Type B pancreatic cell (in vitro differentiated cells): ENCODE measurements around the gene KNDC1. TPM values are rescaled to one million over a fixed set of nuclear protein-coding genes. Genes with fewer than 3 reads are reported as not detected.
A peak's percentile ranks its signal among the peaks of the same experiment; 100 is the strongest.

Experiments used
- DNase-seq: peaks from one replicate; pipeline ENCODE4 v3.0.0; 2021; ENCODE audit warnings: mixed read lengths; ENCODE audit not compliant: unreplicated experiment; ENCODE audit errors: extremely low spot score
- H3K27ac Mint-ChIP-seq: 2 replicates; pipeline ENCODE4 v1.8.0; 2021; ENCODE audit warnings: mild to moderate bottlenecking, mixed read lengths
- H3K27me3 Mint-ChIP-seq: 2 replicates; pipeline ENCODE4 v1.8.0; 2021; ENCODE audit warnings: mixed read lengths
- H3K36me3 Mint-ChIP-seq: 2 replicates; pipeline ENCODE4 v1.8.0; 2021; ENCODE audit warnings: mixed read lengths
- H3K4me1 Mint-ChIP-seq: one replicate; pipeline ENCODE4 v1.8.0; 2021; ENCODE audit warnings: mixed read lengths; ENCODE audit not compliant: unreplicated experiment
- H3K4me3 Mint-ChIP-seq: 2 replicates; pipeline ENCODE4 v1.8.0; 2021; ENCODE audit warnings: mild to moderate bottlenecking, mixed read lengths
- H3K9me3 Mint-ChIP-seq: 2 replicates; pipeline ENCODE4 v1.8.0; 2021; ENCODE audit warnings: mixed read lengths
- CTCF ChIP-seq: fragments of 200-600 bp; sonication (generic); conservative IDR thresholded peaks from 2 replicates; pipeline ENCODE4 v1.5.0; 2021; ENCODE audit warnings: antibody characterized with exemption, mild to moderate bottlenecking
- total RNA-seq: library from RNA; stranded (reverse); gene quantifications from 2 replicates; pipeline ENCODE4 v1.2.1, GENCODE V29; 2021; ENCODE audit warnings: low replicate concordance

The KNDC1 gene
- total RNA-seq, 1 donor from 2014 or later = 6.4 TPM

GRCh38 chr10:133271521-133272300, 111.7 kb downstream of the KNDC1 start:
- Mint-ChIP-seq H3K9me3 (no peaks in the 10 kb centered on the region), H3K27me3 (peaks cover 3% of the 10 kb centered on the region), H3K36me3 (no peaks in the 10 kb centered on the region), H3K4me1 (no peaks in the 10 kb centered on the region), H3K27ac (no peak overlapping the region), H3K4me3 (no peak overlapping the region)
- DNase-seq = no peak
- TF ChIP-seq CTCF = no peak

DNA sequence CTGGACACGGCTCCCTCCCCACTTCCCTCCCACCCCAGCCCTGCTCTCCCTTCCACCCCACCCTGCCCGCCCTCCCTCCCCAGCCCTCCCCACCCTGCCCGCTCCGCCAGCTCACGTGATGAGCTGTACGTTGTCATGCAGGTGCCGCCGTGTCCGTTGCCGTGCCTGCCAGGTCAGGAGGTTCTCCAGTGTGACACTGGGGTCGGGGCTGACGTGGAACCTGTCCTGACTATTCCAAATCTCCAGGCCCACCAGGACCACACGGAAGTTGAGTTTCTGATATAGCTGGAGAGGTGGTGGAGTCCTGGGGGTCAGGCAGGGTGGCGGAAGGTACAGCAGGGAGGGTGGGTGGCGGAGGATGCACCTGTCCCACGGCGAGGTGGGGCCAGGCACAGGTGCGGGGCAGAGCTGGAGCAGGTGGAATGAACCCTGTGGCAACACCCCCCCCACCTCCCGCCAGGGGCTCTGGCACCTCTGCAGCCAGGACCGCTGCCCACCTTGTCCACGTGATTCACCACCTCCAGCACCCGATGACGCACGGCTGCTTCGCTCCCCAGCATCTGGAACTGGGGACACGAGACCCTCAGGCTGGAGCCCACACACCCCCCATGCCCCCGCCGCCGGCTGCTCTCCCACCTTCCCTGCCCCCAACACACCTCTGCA, 112.4 kb downstream of the KNDC1 start:
- Mint-ChIP-seq H3K4me1 (no peaks in the 10 kb centered on the region), H3K9me3 (no peaks in the 10 kb centered on the region), H3K27me3 (peaks cover 3% of the 10 kb centered on the region), H3K36me3 (no peaks in the 10 kb centered on the region), H3K27ac (no peak overlapping the region), H3K4me3 (no peak overlapping the region)
- DNase-seq = no peak
- TF ChIP-seq CTCF = no peak

DNA sequence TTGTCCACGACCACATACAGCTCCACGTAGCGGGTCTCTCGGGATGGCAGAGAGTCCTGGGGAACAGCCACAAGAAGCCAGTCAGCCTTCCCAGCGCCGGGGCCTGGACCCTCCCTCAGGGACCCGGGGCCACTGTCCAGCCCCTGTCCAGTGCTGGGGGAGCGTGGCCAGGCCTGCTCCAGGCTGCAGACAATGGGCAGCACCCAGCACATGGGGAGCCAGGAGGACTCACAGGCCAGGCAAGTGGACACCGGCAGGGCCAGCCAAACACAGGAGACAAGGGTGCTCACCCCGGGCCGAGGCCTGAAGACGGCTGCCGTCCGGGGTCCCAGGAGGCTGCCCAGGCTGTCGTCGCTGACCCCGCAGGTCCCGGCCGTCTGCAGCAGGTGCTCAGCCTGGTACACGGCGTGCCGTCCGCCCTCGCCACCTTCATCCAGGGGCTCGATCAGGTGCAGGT, 113.0 kb downstream of the KNDC1 start:
- Mint-ChIP-seq H3K9me3 (no peaks in the 10 kb centered on the region), H3K4me1 (no peaks in the 10 kb centered on the region), H3K27ac (no peak overlapping the region), H3K27me3 (peaks cover 3% of the 10 kb centered on the region), H3K4me3 (no peak overlapping the region), H3K36me3 (no peaks in the 10 kb centered on the region)
- TF ChIP-seq CTCF = no peak
- DNase-seq = no peak

GRCh38 chr10:133273534-133274143, 113.6 kb downstream of the KNDC1 start:
- no peak for DNase-seq
- no peaks in the 10 kb centered on the region for H3K9me3 Mint-ChIP-seq
- H3K4me3 Mint-ChIP-seq = no peak overlapping the region
- no peak for TF ChIP-seq CTCF
- H3K4me1 Mint-ChIP-seq = peaks cover 6% of the 10 kb centered on the region
- no peaks in the 10 kb centered on the region for H3K36me3 Mint-ChIP-seq
- no peak overlapping the region for H3K27ac Mint-ChIP-seq
- H3K27me3 Mint-ChIP-seq = peaks cover 3% of the 10 kb centered on the region

- Mint-ChIP-seq H3K27me3 (peaks cover 3% of the 10 kb centered on the region), H3K4me1 (peaks cover 8% of the 10 kb centered on the region), H3K36me3 (no peaks in the 10 kb centered on the region), H3K9me3 (no peaks in the 10 kb centered on the region), H3K27ac (peak overlapping the region; percentile 81), H3K4me3 (no peak overlapping the region)
- no peak for TF ChIP-seq CTCF
- no peak for DNase-seq
Measured at GRCh38 chr10:133274751-133275683, 115.0 kb downstream of the KNDC1 start.
